K562 (cell line): ENCODE measurements around the gene RBPJL. TPM values are rescaled to one million over a fixed set of nuclear protein-coding genes. Genes with fewer than 3 reads are reported as not detected.

Experiments used
- ATAC-seq: fragments of 200-7000 bp; cut with Tn5 transposase; 3 replicates; pipeline ENCODE4 v1.9.1; 2020; ENCODE audit warnings: moderate library complexity
- BruUV-seq: library from RNA; stranded (reverse); fragments of 400-500 nt; replicated peaks from 2 replicates; lab custom pipeline; 2021; lab: Mats Ljungman, UMichigan
- CTCF ChIA-PET: fragments of 300-600 bp; formaldehyde crosslinking; extraction: SDS; loops from one replicate; lab custom pipeline; 2021; ENCODE audit warnings: low intra/inter-chr PET ratio; lab: Yijun Ruan, JAX
- POLR2A ChIA-PET: fragments of 300-600, 350-650 bp; sonication (Branson Sonifier 250); formaldehyde crosslinking; extraction: SDS; loops from one replicate; lab custom pipeline; 2021; ENCODE audit warnings: antibody characterized with exemption, inconsistent platforms; lab: Yijun Ruan, JAX
- DNase-seq, 4 experiments: peaks; one replicate each; pipeline versions ENCODE4 v3.0.0 to v3.0.0-alpha.2; 2011 to 2018; ENCODE audit warnings: low spot score in 3 of 4, mixed read lengths in 3 of 4; ENCODE audit errors: extremely low read depth in 1 of 4
- FAIRE-seq: peaks from 2 replicates; lab custom pipeline; 2011; peaks lifted over from hg19 to GRCh38; lab: Jason Lieb, UNC
- H2AFZ ChIP-seq: 2 replicates; pipeline ENCODE4 v1.6.0; 2011; ENCODE audit warnings: low read depth, low read length, control low read depth, inconsistent platforms
- H3K27ac ChIP-seq: fragments of 200-600 bp; 3 replicates; pipeline ENCODE4 v1.8.0; 2011; ENCODE audit warnings: low read depth, mild to moderate bottlenecking, control low read depth, inconsistent platforms, low read length, moderate library complexity, mixed read lengths; ENCODE audit errors: extremely low read depth
- H3K27me3 ChIP-seq, 2 experiments: fragments of 300-600 bp in 1 of 2; 2 replicates in 1 of 2; 3 replicates in 1 of 2; pipeline versions ENCODE4 v1.6.0 to v1.8.0; 2011; ENCODE audit warnings: inconsistent platforms in 2 of 2, low read length in 2 of 2, mild to moderate bottlenecking in 1 of 2, mixed read lengths in 1 of 2, moderate library complexity in 1 of 2; ENCODE audit not compliant: control insufficient read depth in 2 of 2, insufficient read depth in 2 of 2
- H3K36me3 ChIP-seq: fragments of 300-600 bp; 3 replicates; pipeline ENCODE4 v1.8.0; 2011; ENCODE audit warnings: mild to moderate bottlenecking, low read length, inconsistent platforms; ENCODE audit not compliant: control insufficient read depth, insufficient read depth
- H3K4me1 ChIP-seq, 2 experiments: fragments of 200-600 bp in 1 of 2; replicated peaks in 1 of 2; 2 replicates in 1 of 2; 3 replicates in 1 of 2; pipeline versions ENCODE4 v1.5.1 to v1.8.0; 2011; ENCODE audit warnings: inconsistent platforms in 2 of 2, low read length in 2 of 2, mild to moderate bottlenecking in 1 of 2, mixed read lengths in 1 of 2, moderate library complexity in 1 of 2; ENCODE audit not compliant: control insufficient read depth in 2 of 2, insufficient read depth in 2 of 2
- H3K4me2 ChIP-seq: 2 replicates; pipeline ENCODE4 v1.6.1; 2011; ENCODE audit warnings: low read length, control low read depth, inconsistent platforms, mixed read lengths; ENCODE audit not compliant: insufficient read depth
- H3K4me3 ChIP-seq: fragments of 200-600 bp; sonication (generic), shearing (Covaris generic); 2 replicates; pipeline ENCODE4 v1.5.1; 2016; ENCODE audit warnings: control low read depth, inconsistent platforms
- H3K79me2 ChIP-seq: fragments of 200-600 bp; 3 replicates; pipeline ENCODE4 v1.8.0; 2011; ENCODE audit warnings: low read length, inconsistent platforms; ENCODE audit not compliant: control insufficient read depth, insufficient read depth
- H3K9ac ChIP-seq, 2 experiments: 2 replicates each; pipeline versions ENCODE4 v1.6.0 to v1.6.1; 2011; ENCODE audit warnings: low read depth in 2 of 2, low read length in 2 of 2, control low read depth in 1 of 2, inconsistent platforms in 1 of 2, mild to moderate bottlenecking in 1 of 2, mixed read lengths in 1 of 2; ENCODE audit not compliant: insufficient read depth in 1 of 2
- H3K9me1 ChIP-seq: one replicate; pipeline ENCODE4 v1.6.0; 2011; ENCODE audit warnings: inconsistent platforms, mild to moderate bottlenecking, low read length, moderate library complexity; ENCODE audit not compliant: control insufficient read depth, insufficient read depth
- H3K9me3 ChIP-seq: replicated peaks from 2 replicates; pipeline ENCODE4 v1.5.1; 2011; ENCODE audit warnings: low read depth, low read length, inconsistent platforms; ENCODE audit not compliant: control insufficient read depth, insufficient read depth
- H4K20me1 ChIP-seq: replicated peaks from 2 replicates; pipeline ENCODE4 v1.6.1; 2011; ENCODE audit warnings: low read length, inconsistent platforms, mixed read lengths; ENCODE audit not compliant: control insufficient read depth, insufficient read depth
- BRD4 ChIP-seq: fragments of 200-600 bp; sonication (generic); IDR thresholded peaks from 2 replicates; pipeline ENCODE4 v1.6.1; 2017; ENCODE audit warnings: inconsistent platforms
- HNRNPL ChIP-seq: fragments of 200-400 bp; formaldehyde crosslinking; IDR thresholded peaks from 2 replicates; pipeline ENCODE4 v1.6.1; 2017; ENCODE audit warnings: low read depth, mild to moderate bottlenecking, low read length
- KDM5B ChIP-seq: fragments of 200-600 bp; sonication (generic); IDR thresholded peaks from 2 replicates; pipeline ENCODE4 v1.6.1; 2012; ENCODE audit warnings: low read depth, mild to moderate bottlenecking, moderate library complexity, low read length, control low read depth, inconsistent platforms; ENCODE audit not compliant: insufficient replicate concordance
- MAFF ChIP-seq: IDR thresholded peaks from 2 replicates; pipeline ENCODE4 v1.6.1; 2012; ENCODE audit warnings: low read length, improper control_type of control experiment
- NRF1 ChIP-seq, 2 experiments: fragments of 450-650 bp; IDR thresholded peaks in 1 of 2; conservative IDR thresholded peaks in 1 of 2; 2 replicates each; pipeline ENCODE4 v1.6.1; 2014; ENCODE audit warnings: mild to moderate bottlenecking in 2 of 2
- SIX5 ChIP-seq, 2 experiments: IDR thresholded peaks; 2 replicates each; pipeline ENCODE4 v1.6.1; 2011; ENCODE audit warnings: low read length in 2 of 2, borderline replicate concordance in 1 of 2, low read depth in 1 of 2, mild to moderate bottlenecking in 1 of 2, moderate library complexity in 1 of 2; ENCODE audit not compliant: insufficient read depth in 1 of 2
- THRAP3 ChIP-seq: fragments of 450-650 bp; IDR thresholded peaks from 2 replicates; pipeline ENCODE4 v1.6.1; 2016; ENCODE audit warnings: mild to moderate bottlenecking, inconsistent platforms, borderline replicate concordance
- ZBTB7A ChIP-seq: IDR thresholded peaks from 2 replicates; pipeline ENCODE4 v1.6.1; 2011; ENCODE audit warnings: low read depth, mild to moderate bottlenecking, low read length, moderate library complexity, borderline replicate concordance; ENCODE audit not compliant: control insufficient read depth
- ZNF174 ChIP-seq: fragments of 250-450 bp; sonication (Bioruptor Pico); IDR thresholded peaks from 2 replicates; pipeline ENCODE4 v1.4.0; 2020; ENCODE audit warnings: mild to moderate bottlenecking
- ZNF24 ChIP-seq: fragments of 450-650 bp; IDR thresholded peaks from 2 replicates; pipeline ENCODE4 v1.6.1; 2016
- WGBS: fragments of 100-300 bp; shearing (Covaris generic); methylation state at CpG from one replicate; pipeline ENCODE4 v1.1.6; 2016; ENCODE audit warnings: low coverage, mixed read lengths; ENCODE audit not compliant: insufficient coverage; ENCODE audit errors: missing lambda C conversion rate; 5-methylcytosine and 5-hydroxymethylcytosine counted together
- in situ Hi-C: fragments of 300-500 bp; cut with MboI; formaldehyde crosslinking; loops from 4 replicates; pipeline ENCODE4 v1.15.0; 2018; ENCODE audit warnings: inconsistent platforms, mixed read lengths
- intact Hi-C: fragments of 100-400 bp; cut with micrococcal nuclease; formaldehyde crosslinking; loops from 2 replicates; pipeline ENCODE4 v1.14.2; 2022
- polyA plus RNA-seq, 8 experiments: library from polyadenylated mRNA; depleted of rRNA in 4 of 8; stranded (reverse) in 5 of 8; unstranded in 3 of 8; fragments of >200 nt; fragmentation: Nextera tagmentation in 2 of 8; fragmentation: Illumina TruSeq in 1 of 8; extraction: Ambion mirVana in 2 of 8; extraction: Trizol in 1 of 8; gene quantifications; 2 replicates each; pipeline versions ENCODE4 v1.2.1 to v1.2.3, GENCODE V29; 2011 to 2014; ENCODE audit warnings: inconsistent platforms in 1 of 8, missing spikeins in 1 of 8
- total RNA-seq, 7 experiments: library from RNA; depleted of rRNA in 6 of 7; stranded (reverse); fragments of >200 nt in 6 of 7; fragmentation: Illumina TruSeq in 2 of 7; extraction: Trizol in 2 of 7; gene quantifications; 2 replicates each; pipeline versions ENCODE4 v1.2.1 to v1.2.3, GENCODE V29; 2011 to 2021; ENCODE audit warnings: low replicate concordance in 1 of 7
- TF ChIP-seq, protein P1 (sequence below): fragments of 250-450 bp; sonication (Bioruptor Pico); IDR thresholded peaks from 2 replicates; pipeline ENCODE4 v1.5.0; 2021
- TF ChIP-seq, protein P2 (sequence below): fragments of 250-450 bp; sonication (Bioruptor Pico); IDR thresholded peaks from 2 replicates; pipeline ENCODE4 v1.5.0; 2020; ENCODE audit warnings: mild to moderate bottlenecking, borderline replicate concordance
- TF ChIP-seq, protein P3 (sequence below), 2 experiments: fragments of 200-800 bp in 1 of 2; sonication (Bioruptor generic) in 1 of 2; sonication (generic) in 1 of 2; formaldehyde crosslinking in 1 of 2; IDR thresholded peaks in 1 of 2; conservative IDR thresholded peaks in 1 of 2; 2 replicates each; pipeline versions ENCODE4 v1.5.0 to v1.6.1; 2016 to 2020; ENCODE audit warnings: missing compliant biosample characterization in 1 of 2, missing genetic modification characterization in 1 of 2, missing genetic modification reagents in 1 of 2

Gene RBPJL
- total and polyA plus RNA-seq, 9 of the 15 experiments (the other 6 are each of a cell fraction or from before 2014, with no cell fraction given): not detected

DNA sequence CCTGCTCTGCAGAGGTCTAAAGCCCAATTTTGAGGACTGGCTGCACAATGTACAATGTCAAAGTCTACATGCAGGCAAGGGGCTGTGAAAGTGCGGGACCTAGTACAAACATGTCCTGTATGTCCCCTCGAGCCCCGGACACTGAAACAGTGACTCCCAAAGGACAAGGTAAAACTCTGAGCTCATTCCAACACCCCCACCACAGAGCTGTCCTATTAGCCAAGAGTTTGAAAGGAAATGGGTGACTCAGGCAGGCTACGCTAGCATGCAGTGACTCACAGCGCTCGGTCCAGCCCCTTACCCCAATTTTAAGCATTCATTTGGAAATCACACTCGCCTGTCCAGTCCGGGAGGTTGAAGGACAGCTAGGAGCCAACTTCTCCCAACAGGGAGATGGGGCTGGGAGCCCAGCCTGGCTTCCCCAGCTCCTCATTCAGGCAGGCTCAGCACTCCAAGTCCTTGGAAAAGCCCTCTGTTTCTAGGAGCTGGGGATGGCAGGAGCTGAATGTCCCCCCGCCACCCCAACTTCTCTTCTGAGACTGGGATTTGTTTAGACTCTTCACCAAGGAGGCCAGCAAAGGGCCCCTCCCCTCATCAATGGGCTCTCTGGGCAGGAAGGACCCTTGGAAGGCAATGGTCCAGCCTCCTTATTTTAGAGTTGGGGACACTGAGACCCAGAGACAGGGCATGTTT is 37.7 kb downstream of the RBPJL start (continued):
- TF ChIP-seq, protein P1, sequence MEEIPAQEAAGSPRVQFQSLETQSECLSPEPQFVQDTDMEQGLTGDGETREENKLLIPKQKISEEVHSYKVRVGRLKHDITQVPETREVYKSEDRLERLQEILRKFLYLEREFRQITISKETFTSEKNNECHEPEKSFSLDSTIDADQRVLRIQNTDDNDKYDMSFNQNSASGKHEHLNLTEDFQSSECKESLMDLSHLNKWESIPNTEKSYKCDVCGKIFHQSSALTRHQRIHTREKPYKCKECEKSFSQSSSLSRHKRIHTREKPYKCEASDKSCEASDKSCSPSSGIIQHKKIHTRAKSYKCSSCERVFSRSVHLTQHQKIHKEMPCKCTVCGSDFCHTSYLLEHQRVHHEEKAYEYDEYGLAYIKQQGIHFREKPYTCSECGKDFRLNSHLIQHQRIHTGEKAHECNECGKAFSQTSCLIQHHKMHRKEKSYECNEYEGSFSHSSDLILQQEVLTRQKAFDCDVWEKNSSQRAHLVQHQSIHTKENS: no peak
- TF ChIP-seq, protein P2, sequence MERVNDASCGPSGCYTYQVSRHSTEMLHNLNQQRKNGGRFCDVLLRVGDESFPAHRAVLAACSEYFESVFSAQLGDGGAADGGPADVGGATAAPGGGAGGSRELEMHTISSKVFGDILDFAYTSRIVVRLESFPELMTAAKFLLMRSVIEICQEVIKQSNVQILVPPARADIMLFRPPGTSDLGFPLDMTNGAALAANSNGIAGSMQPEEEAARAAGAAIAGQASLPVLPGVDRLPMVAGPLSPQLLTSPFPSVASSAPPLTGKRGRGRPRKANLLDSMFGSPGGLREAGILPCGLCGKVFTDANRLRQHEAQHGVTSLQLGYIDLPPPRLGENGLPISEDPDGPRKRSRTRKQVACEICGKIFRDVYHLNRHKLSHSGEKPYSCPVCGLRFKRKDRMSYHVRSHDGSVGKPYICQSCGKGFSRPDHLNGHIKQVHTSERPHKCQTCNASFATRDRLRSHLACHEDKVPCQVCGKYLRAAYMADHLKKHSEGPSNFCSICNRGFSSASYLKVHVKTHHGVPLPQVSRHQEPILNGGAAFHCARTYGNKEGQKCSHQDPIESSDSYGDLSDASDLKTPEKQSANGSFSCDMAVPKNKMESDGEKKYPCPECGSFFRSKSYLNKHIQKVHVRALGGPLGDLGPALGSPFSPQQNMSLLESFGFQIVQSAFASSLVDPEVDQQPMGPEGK (CRISPR knock-in tag): no peak

DNA sequence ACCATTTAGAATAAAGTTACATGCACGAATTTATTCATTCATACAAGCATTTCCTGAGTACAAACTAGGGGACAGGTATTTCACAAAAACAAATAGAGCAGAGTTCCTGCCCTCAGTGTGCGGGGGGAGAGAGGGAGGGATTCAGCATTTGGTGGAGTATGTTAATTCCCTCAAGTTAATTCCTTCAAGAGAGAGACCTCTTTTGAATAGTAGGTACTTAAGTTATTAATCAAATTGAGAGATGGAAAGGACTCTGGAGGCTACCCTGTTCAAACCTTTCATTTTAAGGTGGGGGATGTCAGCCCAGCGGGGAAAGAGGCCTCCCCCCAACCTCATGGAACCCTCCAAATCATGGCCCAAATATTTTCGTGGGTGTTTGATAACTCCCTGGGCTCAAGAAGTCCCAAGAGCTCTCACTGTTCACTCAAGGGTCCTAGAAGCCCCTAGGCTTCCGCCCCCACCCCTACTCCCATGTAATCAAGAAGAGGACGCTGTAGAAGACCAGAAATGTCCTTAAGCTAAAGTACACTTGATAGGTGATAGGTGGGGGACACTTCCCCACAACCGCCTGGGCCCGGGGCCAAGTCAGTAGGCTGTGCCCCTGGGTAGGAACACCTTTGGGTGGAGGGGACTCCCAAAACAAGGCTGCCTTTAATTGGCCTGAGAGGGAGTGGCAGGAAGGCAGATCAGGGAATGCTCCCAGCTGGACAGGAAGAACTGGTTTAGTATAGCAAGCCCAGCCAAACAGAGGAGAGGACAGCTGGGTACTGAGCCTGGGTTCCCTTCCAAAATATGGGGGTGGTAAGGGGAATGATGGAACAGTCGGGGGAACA is 38.7 kb downstream of the RBPJL start:
- Histone ChIP-seq H3K4me1 (peaks cover 49 to 65% of the 10 kb centered on the region in 2 experiments), H3K79me2 (peaks cover 15% of the 10 kb centered on the region; the same call in 2 of the 3 replicates), H3K9ac (peak overlapping the region in 1 of 2 experiments; percentile 66; a peak in 1 of 4 replicates), H3K36me3 (peaks cover 3% of the 10 kb centered on the region; the same call in 2 of the 3 replicates), H3K4me2 (no peak overlapping the region), H3K4me3 (no peak overlapping the region), H3K27me3 (no peaks in the 10 kb centered on the region), H4K20me1 (peaks cover 7% of the 10 kb centered on the region; the same call in 1 of the 2 replicates), H3K27ac (no peak overlapping the region), H2AFZ (no peak overlapping the region), H3K9me3 (no peaks in the 10 kb centered on the region), H3K9me1 (no peaks in the 10 kb centered on the region)
- no TSS peak for BruUV-seq
- ChIA-PET POLR2A (interaction anchor here (0.6 to 1.1 kb wide), 5 partner anchors 15 to 30 kb away, joined by 3 to 7 read pairs (median 3); partner anchors contain the start of gene SYS1), CTCF (no interaction called here)
- intact Hi-C loops: no loop called here
- FAIRE-seq (no peak), DNase-seq (no peak), ATAC-seq (no peak)
- 57% methylated on average over 8 of the region's 9 CpGs for WGBS
- in situ Hi-C loops: no loop called here
- TF ChIP-seq ZNF24 (no peak), HNRNPL (no peak), NRF1 (conservative IDR thresholded peaks at IDR 0.05 in 1 of 2, IDR thresholded peaks at IDR 0.05 in 1 of 2) (no peak), ZNF174 (no peak), KDM5B (no peak), BRD4 (no peak), THRAP3 (no peak), MAFF (no peak), ZBTB7A (no peak), SIX5 (IDR thresholded peaks at IDR 0.05; ENCODE audit: borderline replicate concordance in 1 of 2, insufficient read depth in 1 of 2, low read depth in 1 of 2, low read length in 2 of 2) (no peak)
- TF ChIP-seq, protein P3, sequence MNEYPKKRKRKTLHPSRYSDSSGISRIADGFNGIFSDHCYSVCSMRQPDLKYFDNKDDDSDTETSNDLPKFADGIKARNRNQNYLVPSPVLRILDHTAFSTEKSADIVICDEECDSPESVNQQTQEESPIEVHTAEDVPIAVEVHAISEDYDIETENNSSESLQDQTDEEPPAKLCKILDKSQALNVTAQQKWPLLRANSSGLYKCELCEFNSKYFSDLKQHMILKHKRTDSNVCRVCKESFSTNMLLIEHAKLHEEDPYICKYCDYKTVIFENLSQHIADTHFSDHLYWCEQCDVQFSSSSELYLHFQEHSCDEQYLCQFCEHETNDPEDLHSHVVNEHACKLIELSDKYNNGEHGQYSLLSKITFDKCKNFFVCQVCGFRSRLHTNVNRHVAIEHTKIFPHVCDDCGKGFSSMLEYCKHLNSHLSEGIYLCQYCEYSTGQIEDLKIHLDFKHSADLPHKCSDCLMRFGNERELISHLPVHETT (CRISPR knock-in tag; conservative IDR thresholded peaks at IDR 0.05 in 1 of 2, IDR thresholded peaks at IDR 0.05 in 1 of 2): no peak
